HL-60/S4 treated with phorbol 12-myristate 13-acetate at 8.2 ng/mL for 4 days and 3 days (cell line): ENCODE measurements around the gene IFI44.

Source experiments
- in situ Hi-C: fragments of 300-500 bp; cut with MboI; formaldehyde crosslinking; loops from 2 replicates; pipeline ENCODE4 v1.15.0; 2022; ENCODE audit warnings: low sequenced_read_pairs

The IFI44 gene

DNA sequence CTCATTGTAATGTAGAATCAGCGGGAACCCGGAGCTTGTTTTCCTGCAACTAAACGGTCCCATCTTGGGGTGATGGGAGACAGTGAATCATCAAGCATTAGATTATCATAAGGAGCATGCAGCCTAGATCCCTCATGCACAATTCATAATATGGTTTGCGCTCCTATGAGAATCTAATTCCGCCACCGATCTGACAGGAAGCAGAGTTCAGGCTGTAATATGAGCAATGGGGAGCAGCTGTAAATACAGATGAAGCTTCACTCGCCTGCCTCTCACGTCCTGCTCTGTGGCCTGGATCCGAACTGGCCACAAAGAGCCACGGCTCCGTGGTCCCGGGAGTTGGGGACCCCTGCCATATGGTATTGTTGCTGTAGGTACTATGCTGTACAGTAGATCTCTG is 1.6 kb downstream of the IFI44 start:
- in situ Hi-C loops: no loop called here

DNA sequence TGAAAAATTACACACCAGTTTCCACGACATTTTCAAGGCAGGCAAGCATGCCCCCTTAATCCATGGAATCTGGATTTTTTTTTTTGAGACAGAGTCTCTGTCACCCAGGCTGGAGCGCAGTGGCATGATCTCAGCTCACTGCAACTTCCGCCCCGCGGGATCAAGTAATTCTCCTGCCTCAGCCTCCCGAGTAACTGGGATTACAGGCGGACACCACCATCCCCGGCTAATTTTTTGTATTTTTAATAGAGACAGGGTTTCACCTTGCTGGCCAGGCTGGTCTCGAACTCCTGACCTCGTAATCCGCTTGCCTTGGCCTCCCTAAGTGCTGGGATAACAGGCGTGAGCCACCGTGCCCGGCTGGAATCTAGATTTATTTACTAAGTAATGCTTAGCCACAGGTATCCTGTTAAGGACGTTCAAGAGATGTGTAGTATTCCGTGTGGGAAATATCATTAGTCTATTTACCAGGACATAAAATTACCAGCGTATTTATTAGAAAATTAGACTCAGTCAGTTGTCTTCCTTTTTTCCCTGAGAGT is 2.5 kb downstream of the IFI44 start:
- in situ Hi-C loops: no loop called here

- in situ Hi-C loops: no loop called here
Measured at GRCh38 chr1:78658901-78659300, 9.3 kb downstream of the IFI44 start.

DNA sequence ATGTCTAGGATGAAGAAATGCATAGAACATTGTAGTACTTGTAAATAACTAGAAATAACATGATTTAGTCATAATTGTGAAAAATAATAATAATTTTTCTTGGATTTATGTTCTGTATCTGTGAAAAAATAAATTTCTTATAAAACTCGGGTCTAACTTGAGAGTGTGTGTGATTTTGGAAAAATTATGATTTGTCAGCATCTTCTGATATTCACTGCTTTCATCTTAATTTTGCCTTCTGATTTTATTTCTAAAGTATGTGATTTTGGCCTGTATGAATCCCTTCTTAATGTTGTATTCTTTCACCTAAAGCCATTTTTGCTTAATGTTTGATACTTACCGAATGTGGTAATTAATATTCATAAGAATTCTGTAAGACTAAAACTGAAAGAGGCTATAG is 14.3 kb downstream of the IFI44 start:
- in situ Hi-C loops: no loop called here

GRCh38 chr1:78664763-78665162 is 15.1 kb downstream of the IFI44 start:
- in situ Hi-C loops: no loop called here

DNA sequence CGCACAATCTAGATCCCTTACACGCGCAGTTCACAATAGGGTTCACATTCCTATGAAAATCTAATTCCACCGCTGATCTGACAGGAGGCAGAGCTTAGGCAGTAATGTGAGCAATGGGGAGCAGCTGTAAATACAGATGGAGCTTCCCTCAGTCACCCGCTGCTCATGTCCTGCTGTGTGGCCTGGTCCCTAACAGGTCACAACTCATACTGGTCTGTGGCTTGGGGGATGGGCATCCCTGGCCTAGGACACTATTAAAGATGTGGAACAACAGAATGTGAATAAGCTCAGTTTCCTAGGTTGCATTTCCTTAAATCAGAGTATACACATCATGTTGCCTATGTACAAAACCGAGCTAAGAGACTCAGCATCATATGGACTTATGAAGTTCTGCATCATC is 16.2 kb downstream of the IFI44 start:
- in situ Hi-C loops: no loop called here

- in situ Hi-C loops: no loop called here
Measured at GRCh38 chr1:78667939-78668338, 18.3 kb downstream of the IFI44 start.

GRCh38 chr1:78668427-78668826 is 18.8 kb downstream of the IFI44 start:
- in situ Hi-C loops: no loop called here

DNA sequence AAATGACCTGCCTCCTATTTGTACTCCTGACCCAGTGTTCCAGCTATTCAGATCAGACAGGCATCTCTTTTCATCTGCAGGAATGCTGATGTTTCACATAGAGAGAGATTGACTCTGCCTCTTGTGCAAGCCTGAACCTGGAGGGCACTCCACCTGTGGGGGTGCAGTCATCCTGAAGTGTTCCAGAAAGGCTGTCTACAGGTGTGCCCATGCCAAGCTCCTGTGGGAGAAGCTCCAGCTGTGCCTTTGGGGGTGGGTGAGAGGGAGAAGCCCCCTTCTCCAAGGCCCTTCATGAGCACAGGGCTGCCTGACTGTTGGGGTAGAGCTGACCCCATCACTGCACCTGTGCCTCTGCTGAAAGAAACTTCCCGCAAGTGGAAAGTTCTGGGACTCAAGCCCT is 22.8 kb downstream of the IFI44 start:
- in situ Hi-C loops: no loop called here

DNA sequence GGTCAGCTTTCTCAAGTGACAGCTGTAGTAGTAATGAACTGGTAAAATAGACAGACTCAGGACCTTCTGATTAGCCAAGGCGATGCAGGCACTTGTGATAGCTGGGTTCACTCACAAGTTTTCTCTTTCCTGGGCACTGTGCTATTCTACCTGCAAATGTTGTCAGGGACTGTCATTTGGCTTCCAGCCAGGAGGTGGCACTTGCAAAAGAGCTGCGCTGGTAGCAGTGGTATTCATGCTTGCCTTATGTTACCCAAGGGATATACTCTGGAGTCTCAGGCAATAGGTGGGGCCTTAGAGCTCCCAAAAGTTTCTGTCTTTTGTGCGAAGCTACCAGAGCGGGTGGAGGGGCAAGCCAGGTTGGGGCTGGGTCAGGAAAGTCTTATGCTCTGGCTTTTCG is 23.5 kb downstream of the IFI44 start:
- in situ Hi-C loops: no loop called here

- in situ Hi-C loops: no loop called here
Measured at GRCh38 chr1:78676347-78676982, 26.8 kb downstream of the IFI44 start.

- in situ Hi-C loops: no loop called here
Measured at GRCh38 chr1:78676993-78677392, 27.4 kb downstream of the IFI44 start.

DNA sequence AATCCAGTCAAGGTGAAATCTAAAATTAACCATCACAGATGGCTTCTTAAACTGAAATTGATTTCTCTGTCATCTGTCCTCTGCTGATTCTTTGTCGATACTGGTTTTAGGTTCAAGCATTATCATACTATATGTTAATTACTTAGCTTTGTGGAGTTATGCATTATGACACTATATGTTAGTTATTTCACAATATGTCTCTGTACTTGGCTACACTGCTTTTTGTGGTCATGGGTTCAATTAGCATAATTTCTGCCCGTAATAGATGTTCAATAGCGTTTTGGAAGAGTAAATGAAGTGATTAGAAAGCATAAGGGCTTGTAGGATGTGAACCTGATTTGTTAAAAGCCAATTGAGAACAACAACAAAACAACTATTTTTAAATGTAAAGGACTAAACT is 28.2 kb downstream of the IFI44 start:
- in situ Hi-C loops: no loop called here

DNA sequence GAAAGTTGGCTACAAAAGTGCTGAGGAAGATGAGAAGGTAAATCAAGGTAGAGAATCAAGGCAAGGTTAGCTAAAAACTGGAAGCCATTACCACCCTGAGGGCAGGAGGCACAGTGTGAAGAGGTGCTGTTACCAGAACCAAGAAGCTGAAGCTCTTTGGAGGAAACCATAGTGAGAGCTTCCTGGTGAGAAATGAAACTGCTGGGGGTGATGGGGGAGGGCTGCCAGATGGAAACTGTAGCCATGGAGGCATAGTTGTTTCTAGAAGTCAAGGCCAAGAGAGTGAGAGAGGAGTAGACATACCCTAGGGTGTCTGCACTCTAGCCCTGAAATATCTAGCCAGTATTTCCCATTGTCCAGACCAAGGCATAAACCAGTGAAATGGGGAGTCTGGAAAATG is 28.7 kb downstream of the IFI44 start:
- in situ Hi-C loops: no loop called here

- in situ Hi-C loops: no loop called here
Measured at GRCh38 chr1:78681265-78681664, 31.6 kb downstream of the IFI44 start.

DNA sequence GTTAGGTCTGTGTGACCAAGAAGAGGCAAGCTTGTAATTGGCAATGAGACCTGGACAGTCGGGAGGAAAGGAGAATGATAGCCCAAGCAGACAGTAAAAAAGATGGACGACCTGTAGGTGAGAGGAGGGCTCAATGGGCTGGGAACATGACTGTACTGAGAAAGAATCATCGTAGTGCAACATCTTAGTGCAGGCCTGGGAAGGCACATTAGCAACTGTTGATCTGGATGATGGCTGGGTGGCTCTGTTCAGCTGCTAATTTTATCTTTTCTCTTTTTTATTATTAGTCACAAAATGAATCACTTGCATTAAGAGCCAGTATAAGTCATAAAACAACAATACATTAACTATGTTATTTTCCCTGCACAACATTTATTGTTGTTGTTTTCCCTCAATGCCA is 32.9 kb downstream of the IFI44 start:
- in situ Hi-C loops: no loop called here

- in situ Hi-C loops: no loop called here
Measured at GRCh38 chr1:78683079-78683478, 33.4 kb downstream of the IFI44 start.

DNA sequence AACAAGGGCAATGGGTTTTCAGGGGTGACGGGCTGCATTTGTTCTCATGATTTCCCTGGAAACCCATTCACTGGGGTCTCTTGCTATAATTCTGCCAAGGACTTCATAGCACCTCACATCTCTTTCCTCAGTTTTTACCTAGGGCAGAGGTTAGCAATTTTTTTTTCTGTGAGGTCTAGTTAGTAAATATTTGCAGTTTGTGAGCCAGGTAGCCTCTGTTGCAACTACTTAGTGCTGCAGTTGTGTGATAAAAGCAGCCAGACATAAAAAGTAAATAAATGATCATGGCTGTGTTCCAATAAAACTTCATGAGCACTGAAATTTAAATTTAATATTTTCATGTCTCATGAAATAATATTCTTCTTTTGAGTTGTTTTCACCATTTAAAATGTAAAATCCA is 37.7 kb downstream of the IFI44 start:
- in situ Hi-C loops: no loop called here

GRCh38 chr1:78687914-78688313 is 38.3 kb downstream of the IFI44 start:
- in situ Hi-C loops: no loop called here

DNA sequence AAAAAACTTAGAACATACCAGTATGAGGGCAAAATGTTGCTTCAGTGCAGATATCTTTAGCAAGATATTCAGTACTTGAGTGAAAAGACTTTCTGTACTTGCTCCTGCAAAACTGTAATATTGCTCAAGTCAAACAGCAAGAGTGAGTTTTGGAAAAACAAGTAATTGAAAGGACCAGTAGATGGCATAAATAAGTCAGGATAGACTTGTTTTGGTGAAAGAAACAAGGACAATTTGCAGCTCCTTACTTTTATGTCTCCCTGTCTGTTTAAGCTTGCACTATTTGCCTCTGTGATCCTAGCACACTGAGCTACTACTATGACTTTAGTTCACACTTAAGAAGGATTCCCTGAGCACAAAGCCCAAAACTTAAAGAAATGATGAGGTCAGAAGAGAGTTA is 39.1 kb downstream of the IFI44 start:
- in situ Hi-C loops: no loop called here

- in situ Hi-C loops: no loop called here
Measured at GRCh38 chr1:78690516-78690915, 40.9 kb downstream of the IFI44 start.

DNA sequence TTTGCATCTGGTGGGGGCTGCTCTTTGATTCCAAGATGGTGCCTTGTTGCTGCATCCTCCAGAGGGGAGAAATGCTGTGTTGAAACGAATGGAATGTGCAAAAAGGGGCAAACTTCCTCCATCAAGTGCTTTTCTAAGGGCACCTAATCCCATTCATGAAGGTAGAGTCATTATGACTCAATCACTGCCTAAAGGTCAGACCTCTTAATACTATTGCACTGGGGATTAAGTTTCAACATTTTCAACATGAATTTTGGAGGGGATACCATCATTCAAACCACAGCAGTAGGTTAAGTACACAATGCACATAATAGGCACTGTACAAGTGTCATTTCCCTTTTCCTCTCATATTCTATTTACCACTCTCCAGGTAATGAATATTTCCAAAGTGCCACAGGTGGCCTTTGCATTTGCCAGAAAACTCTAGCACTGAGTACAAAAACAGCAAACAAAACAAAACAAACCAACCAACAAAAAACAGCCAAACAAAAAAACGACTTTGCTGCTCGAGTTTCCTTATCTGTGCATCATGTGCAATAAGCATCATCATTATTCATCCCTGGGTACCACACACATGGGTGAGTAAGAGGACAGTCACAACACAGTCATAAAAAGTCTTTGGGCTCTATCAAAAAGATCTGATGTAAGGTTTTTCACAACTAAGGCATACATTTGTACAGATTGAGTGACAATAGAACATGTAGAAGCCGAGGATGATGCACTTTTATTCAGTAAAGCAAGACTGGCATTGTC is 42.5 kb downstream of the IFI44 start:
- in situ Hi-C loops: no loop called here

DNA sequence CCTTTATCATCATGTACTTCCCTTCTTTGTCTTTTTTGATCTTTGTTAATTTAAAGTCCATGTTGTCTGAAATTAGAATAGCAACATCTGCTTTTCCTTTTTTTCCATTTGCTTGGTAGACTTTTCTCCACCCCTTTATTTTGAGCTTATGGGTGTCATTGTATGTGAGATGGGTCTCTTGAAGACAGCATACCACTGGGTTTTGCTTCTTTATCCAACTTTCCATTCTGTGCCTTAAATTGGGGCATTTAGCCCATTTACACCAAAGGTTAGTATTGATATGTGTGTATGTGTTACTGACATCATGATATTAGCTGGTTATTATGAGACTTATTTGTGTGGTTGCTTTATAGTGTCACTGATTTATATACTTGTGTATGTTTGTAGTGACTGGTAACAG is 50.2 kb downstream of the IFI44 start:
- in situ Hi-C loops: no loop called here
